ENCODE results near the gene BCL2. TPM values are rescaled to one million over a fixed set of nuclear protein-coding genes. Genes with fewer than 3 reads are reported as not detected.
A peak's percentile ranks its signal among the peaks of the same experiment; 100 is the strongest.
"Not testable (repeated sequence)": the region's sequence is repeated elsewhere in the genome, so short reads cannot be mapped to it uniquely, and the experiment has no call there.

The BCL2 gene
- total RNA-seq, 1 donor from 2014 or later = 39.1 TPM

DNA sequence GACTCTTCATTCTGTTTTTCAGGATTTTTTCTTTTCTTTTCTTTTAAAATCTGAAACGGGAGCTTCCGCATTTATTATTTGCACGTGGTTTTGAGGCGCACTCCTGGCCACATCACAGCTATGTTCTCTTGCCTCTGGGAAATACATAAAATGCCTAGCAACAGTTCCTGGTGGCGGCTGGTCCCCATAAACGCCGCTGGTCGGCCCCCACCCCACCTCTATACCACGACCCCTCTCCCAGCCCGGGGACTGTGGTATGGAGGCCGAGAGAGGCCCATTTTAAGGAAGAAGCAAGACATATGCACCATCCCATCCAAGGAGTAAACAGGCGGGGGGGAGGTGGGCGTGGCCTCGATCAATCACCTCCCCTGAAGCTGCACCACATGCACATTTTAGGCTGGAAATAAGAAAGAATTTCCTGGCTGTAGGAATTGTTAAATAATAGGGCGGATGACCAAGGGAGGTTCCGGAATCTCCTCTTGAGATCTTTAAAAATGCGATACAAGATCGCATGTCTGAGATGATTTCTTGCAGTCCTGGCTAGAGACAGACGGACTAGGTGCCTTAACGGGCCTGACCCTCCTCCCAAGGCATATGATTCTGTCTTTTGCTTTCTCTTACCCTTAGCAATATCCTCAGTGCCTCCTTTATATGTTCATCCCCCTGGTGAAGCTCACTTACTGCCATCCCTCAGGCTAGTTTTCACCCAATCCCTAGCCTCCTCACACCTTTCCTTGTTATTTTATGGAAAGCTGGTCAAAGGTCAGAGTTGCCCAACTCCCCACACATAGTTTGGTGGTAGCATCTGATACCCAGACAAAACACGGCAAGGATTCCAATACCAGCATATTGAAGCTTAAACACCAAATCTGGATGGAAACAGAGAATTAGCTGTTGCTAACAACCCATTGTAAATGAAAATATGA, 82.4 kb downstream of the BCL2 start:
- peak overlapping the region; percentile 86 for H3K27ac ChIP-seq (ENCODE audit: low read depth, low read length)
- H3K36me3 ChIP-seq (ENCODE audit: control insufficient read depth in 3 of 3, insufficient read depth in 3 of 3, low read length in 3 of 3) = no peaks in the 10 kb centered on the region
- H3K4me3 ChIP-seq (ENCODE audit: low read length in 3 of 3) = peak overlapping the region; percentile 1 to 52 (median 45)
- H3K4me1 ChIP-seq (ENCODE audit: control insufficient read depth in 3 of 3, insufficient read depth in 3 of 3, low read length in 3 of 3) = peaks cover 13 to 21% (median 16%) of the 10 kb centered on the region in 3 donors
- no peaks in the 10 kb centered on the region for H3K27me3 ChIP-seq (ENCODE audit: control insufficient read depth in 3 of 3, insufficient read depth in 3 of 3, low read length in 3 of 3)
- no peaks in the 10 kb centered on the region for H3K9me3 ChIP-seq (ENCODE audit: control insufficient read depth in 3 of 3, low read length in 3 of 3)
- peak overlapping the region; percentile 16 to 73 (median 54) for H3K9ac ChIP-seq (ENCODE audit: low read depth in 1 of 3, low read length in 3 of 3)

GRCh38 chr18:63236406-63236805, 83.2 kb downstream of the BCL2 start:
- H3K4me3 ChIP-seq (ENCODE audit: low read length in 3 of 3) = no peak overlapping the region
- no peaks in the 10 kb centered on the region for H3K27me3 ChIP-seq (ENCODE audit: control insufficient read depth in 3 of 3, insufficient read depth in 3 of 3, low read length in 3 of 3)
- H3K9ac ChIP-seq (ENCODE audit: low read depth in 1 of 3, low read length in 3 of 3) = no peak overlapping the region
- no peaks in the 10 kb centered on the region for H3K9me3 ChIP-seq (ENCODE audit: control insufficient read depth in 3 of 3, low read length in 3 of 3)
- peaks cover 13 to 20% (median 16%) of the 10 kb centered on the region in 3 donors for H3K4me1 ChIP-seq (ENCODE audit: control insufficient read depth in 3 of 3, insufficient read depth in 3 of 3, low read length in 3 of 3)
- H3K36me3 ChIP-seq (ENCODE audit: control insufficient read depth in 3 of 3, insufficient read depth in 3 of 3, low read length in 3 of 3) = no peaks in the 10 kb centered on the region
- H3K27ac ChIP-seq (ENCODE audit: low read depth, low read length) = peak overlapping the region; percentile 86

DNA sequence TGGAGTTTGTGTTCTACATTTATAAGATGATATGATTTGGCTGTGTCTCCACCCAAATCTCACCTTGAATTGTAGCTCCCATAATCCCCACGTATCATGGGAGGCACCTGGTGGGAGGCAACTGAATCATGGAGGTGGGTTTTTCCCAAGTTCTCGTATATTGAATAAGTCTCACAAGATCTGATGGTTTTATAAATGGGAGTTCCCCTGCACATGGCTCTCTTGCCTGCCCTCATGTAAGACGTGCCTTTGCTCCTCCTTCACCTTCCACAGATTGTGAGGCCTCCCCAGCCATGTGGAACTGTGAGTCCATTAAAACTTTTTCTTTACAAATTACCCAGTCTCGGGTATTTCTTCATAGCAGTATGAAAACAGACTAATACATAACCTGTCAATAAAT, 83.6 kb downstream of the BCL2 start:
- H3K4me3 ChIP-seq (ENCODE audit: low read length in 3 of 3); H3K9me3 ChIP-seq (ENCODE audit: control insufficient read depth in 3 of 3, low read length in 3 of 3); H3K36me3 ChIP-seq (ENCODE audit: control insufficient read depth in 3 of 3, insufficient read depth in 3 of 3, low read length in 3 of 3); H3K27ac ChIP-seq (ENCODE audit: low read depth, low read length); H3K9ac ChIP-seq (ENCODE audit: low read depth in 1 of 3, low read length in 3 of 3); H3K27me3 ChIP-seq (ENCODE audit: control insufficient read depth in 3 of 3, insufficient read depth in 3 of 3, low read length in 3 of 3): not testable (repeated sequence)
- H3K4me1 ChIP-seq (ENCODE audit: control insufficient read depth in 3 of 3, insufficient read depth in 3 of 3, low read length in 3 of 3) = peaks cover 13 to 17% (median 16%) of the 10 kb centered on the region in 3 donors

DNA sequence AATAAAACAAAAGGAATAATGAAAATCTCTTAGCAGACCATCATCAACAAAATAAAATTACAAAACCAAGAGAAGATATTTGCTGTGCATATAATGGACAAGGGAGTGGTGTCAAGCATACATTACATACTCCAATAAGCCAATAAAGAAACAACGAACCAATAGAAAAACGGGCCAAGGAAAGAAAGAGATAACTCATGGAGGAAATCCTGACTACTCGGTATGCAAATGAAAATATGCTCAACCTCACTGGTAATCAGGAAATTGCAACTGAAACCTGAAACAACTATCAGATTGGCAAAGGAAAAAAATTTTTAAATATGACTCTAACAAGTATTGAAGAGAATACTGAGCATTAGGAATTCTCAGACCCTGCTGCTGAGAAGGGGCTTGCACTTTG, 84.7 kb downstream of the BCL2 start:
- no peaks in the 10 kb centered on the region for H3K36me3 ChIP-seq (ENCODE audit: control insufficient read depth in 3 of 3, insufficient read depth in 3 of 3, low read length in 3 of 3)
- H3K4me3 ChIP-seq (ENCODE audit: low read length in 3 of 3) = no peak overlapping the region
- no peaks in the 10 kb centered on the region for H3K9me3 ChIP-seq (ENCODE audit: control insufficient read depth in 3 of 3, low read length in 3 of 3)
- H3K4me1 ChIP-seq (ENCODE audit: control insufficient read depth in 3 of 3, insufficient read depth in 3 of 3, low read length in 3 of 3) = peaks cover 13 to 17% (median 16%) of the 10 kb centered on the region in 3 donors
- no peak overlapping the region for H3K27ac ChIP-seq (ENCODE audit: low read depth, low read length)
- H3K9ac ChIP-seq (ENCODE audit: low read depth in 1 of 3, low read length in 3 of 3) = no peak overlapping the region
- no peaks in the 10 kb centered on the region for H3K27me3 ChIP-seq (ENCODE audit: control insufficient read depth in 3 of 3, insufficient read depth in 3 of 3, low read length in 3 of 3)

GRCh38 chr18:63234432-63234831, 85.1 kb downstream of the BCL2 start:
- no peak overlapping the region for H3K9ac ChIP-seq (ENCODE audit: low read depth in 1 of 3, low read length in 3 of 3)
- H3K27me3 ChIP-seq (ENCODE audit: control insufficient read depth in 3 of 3, insufficient read depth in 3 of 3, low read length in 3 of 3) = no peaks in the 10 kb centered on the region
- no peak overlapping the region for H3K27ac ChIP-seq (ENCODE audit: low read depth, low read length)
- no peaks in the 10 kb centered on the region for H3K36me3 ChIP-seq (ENCODE audit: control insufficient read depth in 3 of 3, insufficient read depth in 3 of 3, low read length in 3 of 3)
- H3K4me3 ChIP-seq (ENCODE audit: low read length in 3 of 3) = no peak overlapping the region
- H3K4me1 ChIP-seq (ENCODE audit: control insufficient read depth in 3 of 3, insufficient read depth in 3 of 3, low read length in 3 of 3) = peaks cover 16 to 17% (median 16%) of the 10 kb centered on the region in 3 donors
- no peaks in the 10 kb centered on the region for H3K9me3 ChIP-seq (ENCODE audit: control insufficient read depth in 3 of 3, low read length in 3 of 3)

- Histone ChIP-seq H3K4me1 (ENCODE audit: control insufficient read depth in 3 of 3, insufficient read depth in 3 of 3, low read length in 3 of 3) (peaks cover 11 to 12% (median 11%) of the 10 kb centered on the region in 3 donors), H3K27me3 (ENCODE audit: control insufficient read depth in 3 of 3, insufficient read depth in 3 of 3, low read length in 3 of 3) (no peaks in the 10 kb centered on the region), H3K27ac (ENCODE audit: low read depth, low read length) (no peak overlapping the region), H3K9me3 (ENCODE audit: control insufficient read depth in 3 of 3, low read length in 3 of 3) (no peaks in the 10 kb centered on the region), H3K36me3 (ENCODE audit: control insufficient read depth in 3 of 3, insufficient read depth in 3 of 3, low read length in 3 of 3) (no peaks in the 10 kb centered on the region), H3K4me3 (ENCODE audit: low read length in 3 of 3) (no peak overlapping the region), H3K9ac (ENCODE audit: low read depth in 1 of 3, low read length in 3 of 3) (no peak overlapping the region)
Observed at GRCh38 chr18:63233334-63233733, 86.2 kb downstream of the BCL2 start.

DNA sequence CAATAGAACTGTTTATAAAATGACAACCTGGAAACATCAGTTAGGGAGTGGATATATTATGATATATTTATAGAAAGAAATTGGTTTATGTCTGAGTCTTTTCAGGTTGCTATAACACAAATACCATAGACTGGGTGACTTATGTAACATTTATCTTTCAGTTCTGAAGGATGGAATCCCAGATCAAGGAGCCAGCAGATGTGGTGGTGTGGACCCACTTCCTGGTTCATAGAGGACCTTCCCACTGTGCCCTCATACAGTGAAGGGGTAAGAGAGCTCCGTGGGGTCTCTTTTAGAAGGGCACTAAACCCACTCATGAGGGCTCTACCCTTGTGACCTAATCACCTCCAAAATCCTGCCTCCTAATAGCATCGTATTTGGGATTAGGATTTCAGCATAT, 86.7 kb downstream of the BCL2 start:
- H3K4me1 ChIP-seq (ENCODE audit: control insufficient read depth in 3 of 3, insufficient read depth in 3 of 3, low read length in 3 of 3) = peaks cover 7 to 8% (median 7%) of the 10 kb centered on the region in 3 donors
- H3K4me3 ChIP-seq (ENCODE audit: low read length in 3 of 3) = no peak overlapping the region
- H3K9ac ChIP-seq (ENCODE audit: low read depth in 1 of 3, low read length in 3 of 3) = no peak overlapping the region
- no peaks in the 10 kb centered on the region for H3K9me3 ChIP-seq (ENCODE audit: control insufficient read depth in 3 of 3, low read length in 3 of 3)
- H3K27ac ChIP-seq (ENCODE audit: low read depth, low read length) = no peak overlapping the region
- no peaks in the 10 kb centered on the region for H3K27me3 ChIP-seq (ENCODE audit: control insufficient read depth in 3 of 3, insufficient read depth in 3 of 3, low read length in 3 of 3)
- H3K36me3 ChIP-seq (ENCODE audit: control insufficient read depth in 3 of 3, insufficient read depth in 3 of 3, low read length in 3 of 3) = no peaks in the 10 kb centered on the region

GRCh38 chr18:63229971-63230370, 89.6 kb downstream of the BCL2 start:
- H3K9me3 ChIP-seq (ENCODE audit: control insufficient read depth in 3 of 3, low read length in 3 of 3) = no peaks in the 10 kb centered on the region
- H3K4me3 ChIP-seq (ENCODE audit: low read length in 3 of 3) = peak overlapping the region in 2 of 3 donors; percentile 8 to 48
- peaks cover 4 to 6% (median 6%) of the 10 kb centered on the region in 3 donors for H3K4me1 ChIP-seq (ENCODE audit: control insufficient read depth in 3 of 3, insufficient read depth in 3 of 3, low read length in 3 of 3)
- no peaks in the 10 kb centered on the region for H3K27me3 ChIP-seq (ENCODE audit: control insufficient read depth in 3 of 3, insufficient read depth in 3 of 3, low read length in 3 of 3)
- H3K36me3 ChIP-seq (ENCODE audit: control insufficient read depth in 3 of 3, insufficient read depth in 3 of 3, low read length in 3 of 3) = no peaks in the 10 kb centered on the region
- H3K9ac ChIP-seq (ENCODE audit: low read depth in 1 of 3, low read length in 3 of 3) = peak overlapping the region in 1 of 3 donors; percentile 68
- H3K27ac ChIP-seq (ENCODE audit: low read depth, low read length) = no peak overlapping the region

GRCh38 chr18:63225434-63225833, 94.1 kb downstream of the BCL2 start:
- no peak overlapping the region for H3K27ac ChIP-seq (ENCODE audit: low read depth, low read length)

GRCh38 chr18:63224630-63225029, 94.9 kb downstream of the BCL2 start:
- Histone ChIP-seq H3K4me1 (ENCODE audit: control insufficient read depth in 3 of 3, insufficient read depth in 3 of 3, low read length in 3 of 3) (peaks cover 4 to 9% (median 4%) of the 10 kb centered on the region in 3 donors), H3K27ac (ENCODE audit: low read depth, low read length) (no peak overlapping the region), H3K36me3 (ENCODE audit: control insufficient read depth in 3 of 3, insufficient read depth in 3 of 3, low read length in 3 of 3) (no peaks in the 10 kb centered on the region), H3K9me3 (ENCODE audit: control insufficient read depth in 3 of 3, low read length in 3 of 3) (no peaks in the 10 kb centered on the region), H3K4me3 (ENCODE audit: low read length in 3 of 3) (no peak overlapping the region), H3K9ac (ENCODE audit: low read depth in 1 of 3, low read length in 3 of 3) (no peak overlapping the region), H3K27me3 (ENCODE audit: control insufficient read depth in 3 of 3, insufficient read depth in 3 of 3, low read length in 3 of 3) (no peaks in the 10 kb centered on the region)

More at GRCh38 chr18:63225434-63225833, 94.1 kb downstream of the BCL2 start:
- Histone ChIP-seq H3K9me3 (ENCODE audit: control insufficient read depth in 3 of 3, low read length in 3 of 3) (no peaks in the 10 kb centered on the region), H3K4me3 (ENCODE audit: low read length in 3 of 3) (no peak overlapping the region), H3K27me3 (ENCODE audit: control insufficient read depth in 3 of 3, insufficient read depth in 3 of 3, low read length in 3 of 3) (no peaks in the 10 kb centered on the region), H3K4me1 (ENCODE audit: control insufficient read depth in 3 of 3, insufficient read depth in 3 of 3, low read length in 3 of 3) (peaks cover 4 to 9% (median 6%) of the 10 kb centered on the region in 3 donors), H3K9ac (ENCODE audit: low read depth in 1 of 3, low read length in 3 of 3) (no peak overlapping the region), H3K36me3 (ENCODE audit: control insufficient read depth in 3 of 3, insufficient read depth in 3 of 3, low read length in 3 of 3) (no peaks in the 10 kb centered on the region)

All from skeletal muscle tissue (tissue), 4 donors.